HEK293 (cell line): ENCODE measurements around the gene NXN.

Experiments used
- CTCF ChIA-PET: fragments of 350-600 bp; formaldehyde crosslinking; extraction: SDS; loops from one replicate; lab custom pipeline; 2021; ENCODE audit warnings: antibody characterized with exemption; lab: Yijun Ruan, JAX
- POLR2A ChIA-PET: fragments of 300-600 bp; formaldehyde crosslinking; extraction: SDS; loops from one replicate; lab custom pipeline; 2020; ENCODE audit warnings: antibody characterized with exemption, inconsistent platforms; lab: Yijun Ruan, JAX
- H3K27ac ChIP-seq: fragments of 200-500 bp; sonication (Bioruptor generic); 2 replicates; pipeline ENCODE4 v1.5.1; 2014; ENCODE audit warnings: low read depth, low read length, control low read depth, inconsistent platforms; ENCODE audit errors: extremely low read depth
- H3K36me3 ChIP-seq, 2 experiments: fragments of 200-500 bp in 1 of 2; sonication (Bioruptor generic) in 1 of 2; 1 replicate in 1 of 2; 2 replicates in 1 of 2; pipeline ENCODE4 v1.5.1; 2014 to 2017; ENCODE audit warnings: inconsistent platforms in 2 of 2, low read length in 2 of 2; ENCODE audit not compliant: control insufficient read depth in 2 of 2, insufficient read depth in 1 of 2
- H3K4me1 ChIP-seq: fragments of 200-500 bp; sonication (Bioruptor generic); 2 replicates; pipeline ENCODE4 v1.5.1; 2014; ENCODE audit warnings: mild to moderate bottlenecking, low read length, inconsistent platforms; ENCODE audit not compliant: control insufficient read depth, insufficient read depth
- H3K4me3 ChIP-seq: 2 replicates; pipeline ENCODE4 v1.5.1; 2011; ENCODE audit warnings: low read depth, mild to moderate bottlenecking, control low read depth, low read length, moderate library complexity
- H3K9me3 ChIP-seq: fragments of 200-500 bp; sonication (Bioruptor generic); 2 replicates; pipeline ENCODE4 v1.5.1; 2014; ENCODE audit warnings: low read depth, low read length, inconsistent platforms; ENCODE audit not compliant: control insufficient read depth, insufficient read depth
- EGR2 ChIP-seq: fragments of 450-650 bp; formaldehyde crosslinking; IDR thresholded peaks from 2 replicates; pipeline ENCODE4 v1.5.1; 2016; ENCODE audit warnings: low read depth, missing biosample characterization, missing genetic modification characterization
- HOXD13 ChIP-seq: sonication (generic); formaldehyde crosslinking; IDR thresholded peaks from 2 replicates; pipeline ENCODE4 v1.8.0; 2022; ENCODE audit warnings: missing genetic modification reagents, borderline replicate concordance
- INSM2 ChIP-seq: fragments of 450-650 bp; formaldehyde crosslinking; IDR thresholded peaks from 2 replicates; pipeline ENCODE4 v1.5.1; 2016; ENCODE audit warnings: missing biosample characterization, missing genetic modification characterization
- OVOL3 ChIP-seq: fragments of 450-650 bp; formaldehyde crosslinking; IDR thresholded peaks from 2 replicates; pipeline ENCODE4 v1.5.1; 2016; ENCODE audit warnings: missing biosample characterization, missing genetic modification characterization
- PATZ1 ChIP-seq: fragments of 450-650 bp; formaldehyde crosslinking; IDR thresholded peaks from 2 replicates; pipeline ENCODE4 v1.5.1; 2016; ENCODE audit warnings: missing biosample characterization, missing genetic modification characterization
- SCRT2 ChIP-seq: fragments of 450-650 bp; formaldehyde crosslinking; IDR thresholded peaks from 2 replicates; pipeline ENCODE4 v1.5.1; 2016; ENCODE audit warnings: missing biosample characterization, missing genetic modification characterization
- ZBTB48 ChIP-seq: fragments of 450-650 bp; formaldehyde crosslinking; IDR thresholded peaks from 2 replicates; pipeline ENCODE4 v1.5.1; 2016; ENCODE audit warnings: missing biosample characterization, missing genetic modification characterization
- ZBTB49 ChIP-seq: fragments of 450-650 bp; formaldehyde crosslinking; IDR thresholded peaks from 2 replicates; pipeline ENCODE4 v1.5.1; 2016; ENCODE audit warnings: missing biosample characterization, missing genetic modification characterization, low read depth
- ZFP41 ChIP-seq: fragments of 450-650 bp; formaldehyde crosslinking; IDR thresholded peaks from 2 replicates; pipeline ENCODE4 v1.5.1; 2016; ENCODE audit warnings: missing biosample characterization, missing genetic modification characterization, borderline replicate concordance
- ZIC2 ChIP-seq: fragments of 450-650 bp; formaldehyde crosslinking; IDR thresholded peaks from 2 replicates; pipeline ENCODE4 v1.5.1; 2016; ENCODE audit warnings: missing biosample characterization, missing genetic modification characterization
- ZNF132 ChIP-seq: fragments of 450-650 bp; formaldehyde crosslinking; IDR thresholded peaks from 2 replicates; pipeline ENCODE4 v1.5.1; 2017; ENCODE audit warnings: missing biosample characterization, missing genetic modification characterization, borderline replicate concordance
- ZNF140 ChIP-seq: fragments of 450-650 bp; formaldehyde crosslinking; IDR thresholded peaks from 2 replicates; pipeline ENCODE4 v1.5.1; 2016; ENCODE audit warnings: missing biosample characterization, missing genetic modification characterization
- ZNF146 ChIP-seq: fragments of 450-650 bp; formaldehyde crosslinking; IDR thresholded peaks from 2 replicates; pipeline ENCODE4 v1.5.1; 2016; ENCODE audit warnings: missing biosample characterization, missing genetic modification characterization
- ZNF157 ChIP-seq: fragments of 450-650 bp; formaldehyde crosslinking; IDR thresholded peaks from 2 replicates; pipeline ENCODE4 v1.5.1; 2016; ENCODE audit warnings: missing biosample characterization, missing genetic modification characterization
- ZNF2 ChIP-seq: fragments of 450-650 bp; formaldehyde crosslinking; IDR thresholded peaks from 2 replicates; pipeline ENCODE4 v1.5.1; 2016; ENCODE audit warnings: missing biosample characterization, missing genetic modification characterization
- ZNF24 ChIP-seq: fragments of 450-650 bp; formaldehyde crosslinking; IDR thresholded peaks from 2 replicates; pipeline ENCODE4 v1.5.1; 2016; ENCODE audit warnings: missing biosample characterization, missing genetic modification characterization
- ZNF394 ChIP-seq: fragments of 450-650 bp; formaldehyde crosslinking; IDR thresholded peaks from 2 replicates; pipeline ENCODE4 v1.5.1; 2016; ENCODE audit warnings: missing biosample characterization, missing genetic modification characterization, mild to moderate bottlenecking, moderate library complexity, borderline replicate concordance
- ZNF416 ChIP-seq: fragments of 450-650 bp; formaldehyde crosslinking; IDR thresholded peaks from 2 replicates; pipeline ENCODE4 v1.5.1; 2016; ENCODE audit warnings: missing biosample characterization, missing genetic modification characterization
- ZNF623 ChIP-seq: fragments of 450-650 bp; formaldehyde crosslinking; IDR thresholded peaks from 2 replicates; pipeline ENCODE4 v1.5.1; 2016; ENCODE audit warnings: missing biosample characterization, missing genetic modification characterization
- ZNF624 ChIP-seq: fragments of 450-650 bp; formaldehyde crosslinking; IDR thresholded peaks from 2 replicates; pipeline ENCODE4 v1.5.1; 2017; ENCODE audit warnings: missing biosample characterization, missing genetic modification characterization
- TF ChIP-seq, protein P1 (sequence below): fragments of 450-650 bp; formaldehyde crosslinking; IDR thresholded peaks from 2 replicates; pipeline ENCODE4 v1.5.1; 2016; ENCODE audit warnings: missing biosample characterization, missing genetic modification characterization

NXN gene

GRCh38 chr17:804541-805435, 174.8 kb downstream of the NXN start:
- ChIA-PET CTCF (interaction anchor here (0.6 to 1.2 kb wide), 3 partner anchors 141 to 630 kb away, joined by 3 read pairs; partner anchors contain the start of gene NXN), POLR2A (no interaction called here)
- no peaks in the 10 kb centered on the region for H3K9me3 ChIP-seq
- no peak overlapping the region for H3K27ac ChIP-seq
- peaks cover 0 to 13% of the 10 kb centered on the region in 2 experiments; a peak in 2 of 3 replicates for H3K36me3 ChIP-seq
- no peak overlapping the region for H3K4me3 ChIP-seq
- H3K4me1 ChIP-seq: no peaks in the 10 kb centered on the region
- TF ChIP-seq ZNF140 (tag by site-specific recombination) (no peak), ZNF624 (tag by site-specific recombination) (no peak), ZNF132 (no peak), ZNF146 (tag by site-specific recombination) (no peak), SCRT2 (tag by site-specific recombination) (no peak), OVOL3 (tag by site-specific recombination) (no peak), ZNF157 (no peak), ZBTB49 (tag by site-specific recombination) (no peak), ZBTB48 (tag by site-specific recombination) (no peak), PATZ1 (tag by site-specific recombination) (no peak), HOXD13 (CRISPR knock-in tag) (no peak), ZNF623 (tag by site-specific recombination) (no peak), ZFP41 (tag by site-specific recombination) (no peak), ZNF2 (no peak), ZNF416 (tag by site-specific recombination) (no peak)

GRCh38 chr17:802901-803881, 176.4 kb downstream of the NXN start:
- POLR2A ChIA-PET: no interaction called here
- no peaks in the 10 kb centered on the region for H3K4me1 ChIP-seq
- peaks cover 0 to 12% of the 10 kb centered on the region in 2 experiments; a peak in 2 of 3 replicates for H3K36me3 ChIP-seq
- H3K27ac ChIP-seq: no peak overlapping the region
- no peaks in the 10 kb centered on the region for H3K9me3 ChIP-seq
- H3K4me3 ChIP-seq: no peak overlapping the region
- CTCF ChIA-PET: interaction anchor here (1.6 kb wide), 1 partner anchor 194 kb away, joined by 3 read pairs; the partner anchor contains the start of gene TIMM22
- TF ChIP-seq INSM2 (tag by site-specific recombination) (no peak), ZNF24 (no peak), ZIC2 (tag by site-specific recombination) (peak; percentile 50), ZNF394 (tag by site-specific recombination) (no peak), EGR2 (tag by site-specific recombination) (no peak)
- TF ChIP-seq, protein P1, sequence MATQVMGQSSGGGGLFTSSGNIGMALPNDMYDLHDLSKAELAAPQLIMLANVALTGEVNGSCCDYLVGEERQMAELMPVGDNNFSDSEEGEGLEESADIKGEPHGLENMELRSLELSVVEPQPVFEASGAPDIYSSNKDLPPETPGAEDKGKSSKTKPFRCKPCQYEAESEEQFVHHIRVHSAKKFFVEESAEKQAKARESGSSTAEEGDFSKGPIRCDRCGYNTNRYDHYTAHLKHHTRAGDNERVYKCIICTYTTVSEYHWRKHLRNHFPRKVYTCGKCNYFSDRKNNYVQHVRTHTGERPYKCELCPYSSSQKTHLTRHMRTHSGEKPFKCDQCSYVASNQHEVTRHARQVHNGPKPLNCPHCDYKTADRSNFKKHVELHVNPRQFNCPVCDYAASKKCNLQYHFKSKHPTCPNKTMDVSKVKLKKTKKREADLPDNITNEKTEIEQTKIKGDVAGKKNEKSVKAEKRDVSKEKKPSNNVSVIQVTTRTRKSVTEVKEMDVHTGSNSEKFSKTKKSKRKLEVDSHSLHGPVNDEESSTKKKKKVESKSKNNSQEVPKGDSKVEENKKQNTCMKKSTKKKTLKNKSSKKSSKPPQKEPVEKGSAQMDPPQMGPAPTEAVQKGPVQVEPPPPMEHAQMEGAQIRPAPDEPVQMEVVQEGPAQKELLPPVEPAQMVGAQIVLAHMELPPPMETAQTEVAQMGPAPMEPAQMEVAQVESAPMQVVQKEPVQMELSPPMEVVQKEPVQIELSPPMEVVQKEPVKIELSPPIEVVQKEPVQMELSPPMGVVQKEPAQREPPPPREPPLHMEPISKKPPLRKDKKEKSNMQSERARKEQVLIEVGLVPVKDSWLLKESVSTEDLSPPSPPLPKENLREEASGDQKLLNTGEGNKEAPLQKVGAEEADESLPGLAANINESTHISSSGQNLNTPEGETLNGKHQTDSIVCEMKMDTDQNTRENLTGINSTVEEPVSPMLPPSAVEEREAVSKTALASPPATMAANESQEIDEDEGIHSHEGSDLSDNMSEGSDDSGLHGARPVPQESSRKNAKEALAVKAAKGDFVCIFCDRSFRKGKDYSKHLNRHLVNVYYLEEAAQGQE (tag by site-specific recombination): no peak
